ENCODE measurements around the gene MRPL14. TPM values are rescaled to one million over a fixed set of nuclear protein-coding genes. Genes with fewer than 3 reads are reported as not detected.
A peak's percentile ranks its signal among the peaks of the same experiment; 100 is the strongest.

Gene MRPL14
- total and polyA plus RNA-seq, 9 of the 15 experiments (the other 6 are each of a cell fraction or from before 2014, with no cell fraction given): 126 to 424 (median 165) TPM

- TF ChIP-seq E2F4 (CRISPR knock-in tag; IDR thresholded peaks at IDR 0.05; ENCODE audit: low read depth): no peak
- peak; percentile 28; the same call in 1 of the 2 replicates for TF ChIP-seq TEAD4 (IDR thresholded peaks at IDR 0.05; ENCODE audit: low read length)
- no peak for TF ChIP-seq TEAD4 (CRISPR knock-in tag; IDR thresholded peaks at IDR 0.05; ENCODE audit: borderline replicate concordance)
- 0 out of 2 replicates have a peak, but pooled peaks have one; percentile 76 for TF ChIP-seq ZBTB9 (CRISPR knock-in tag; IDR thresholded peaks at IDR 0.05)
- TF ChIP-seq, protein P1, sequence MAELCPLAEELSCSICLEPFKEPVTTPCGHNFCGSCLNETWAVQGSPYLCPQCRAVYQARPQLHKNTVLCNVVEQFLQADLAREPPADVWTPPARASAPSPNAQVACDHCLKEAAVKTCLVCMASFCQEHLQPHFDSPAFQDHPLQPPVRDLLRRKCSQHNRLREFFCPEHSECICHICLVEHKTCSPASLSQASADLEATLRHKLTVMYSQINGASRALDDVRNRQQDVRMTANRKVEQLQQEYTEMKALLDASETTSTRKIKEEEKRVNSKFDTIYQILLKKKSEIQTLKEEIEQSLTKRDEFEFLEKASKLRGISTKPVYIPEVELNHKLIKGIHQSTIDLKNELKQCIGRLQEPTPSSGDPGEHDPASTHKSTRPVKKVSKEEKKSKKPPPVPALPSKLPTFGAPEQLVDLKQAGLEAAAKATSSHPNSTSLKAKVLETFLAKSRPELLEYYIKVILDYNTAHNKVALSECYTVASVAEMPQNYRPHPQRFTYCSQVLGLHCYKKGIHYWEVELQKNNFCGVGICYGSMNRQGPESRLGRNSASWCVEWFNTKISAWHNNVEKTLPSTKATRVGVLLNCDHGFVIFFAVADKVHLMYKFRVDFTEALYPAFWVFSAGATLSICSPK (IDR thresholded peaks at IDR 0.05; ENCODE audit: borderline replicate concordance): no peak
- peak; percentile 59; the same call in 1 of the 2 replicates for TF ChIP-seq TARDBP (IDR thresholded peaks at IDR 0.05)
- no peak for TF ChIP-seq EP300 (IDR thresholded peaks at IDR 0.05; ENCODE audit: low read length)
- TF ChIP-seq ZNF324 (CRISPR knock-in tag; IDR thresholded peaks at IDR 0.05): no peak
- no peak for TF ChIP-seq GTF2E2 (tag; IDR thresholded peaks at IDR 0.05)
- no peak for TF ChIP-seq MCM7 (IDR thresholded peaks at IDR 0.05)
- TF ChIP-seq ZNF655 (CRISPR knock-in tag; IDR thresholded peaks at IDR 0.05): no peak
- TF ChIP-seq ZNF263 (CRISPR knock-in tag; IDR thresholded peaks at IDR 0.05; ENCODE audit: borderline replicate concordance): peak; percentile 96
- TF ChIP-seq TEAD1 (CRISPR knock-in tag; IDR thresholded peaks at IDR 0.05): peak in 1 of 2 experiments; percentile 88; a peak in 2 of 4 replicates
- no peak for TF ChIP-seq BACH1 (tag; IDR thresholded peaks at IDR 0.05)
- TF ChIP-seq ZFX (CRISPR knock-in tag; IDR thresholded peaks at IDR 0.05): no peak; the same call in 1 of the 2 replicates
- TF ChIP-seq CLOCK (CRISPR knock-in tag; IDR thresholded peaks at IDR 0.05; ENCODE audit: borderline replicate concordance): no peak
- TF ChIP-seq SPI1 (IDR thresholded peaks at IDR 0.05; ENCODE audit: borderline replicate concordance, low read depth, low read length): 0 out of 2 replicates have a peak, but pooled peaks have one; percentile 20
- TF ChIP-seq, protein P2, sequence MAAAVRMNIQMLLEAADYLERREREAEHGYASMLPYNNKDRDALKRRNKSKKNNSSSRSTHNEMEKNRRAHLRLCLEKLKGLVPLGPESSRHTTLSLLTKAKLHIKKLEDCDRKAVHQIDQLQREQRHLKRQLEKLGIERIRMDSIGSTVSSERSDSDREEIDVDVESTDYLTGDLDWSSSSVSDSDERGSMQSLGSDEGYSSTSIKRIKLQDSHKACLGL (CRISPR knock-in tag; IDR thresholded peaks at IDR 0.05; ENCODE audit: borderline replicate concordance, poor library complexity, severe bottlenecking): no peak
Observed at GRCh38 chr6:44078827-44079671, 48.2 kb downstream of the MRPL14 start (continued).

Measured in K562 (cell line).